K562 (cell line): ENCODE results near the gene SORCS1. TPM values are rescaled to one million over a fixed set of nuclear protein-coding genes. Genes with fewer than 3 reads are reported as not detected.

Experiments used
- ATAC-seq: fragments of 200-7000 bp; cut with Tn5 transposase; 3 replicates; pipeline ENCODE4 v1.9.1; 2020; ENCODE audit warnings: moderate library complexity
- BruUV-seq: library from RNA; stranded (reverse); fragments of 400-500 nt; replicated peaks from 2 replicates; lab custom pipeline; 2021; lab: Mats Ljungman, UMichigan
- CTCF ChIA-PET: fragments of 300-600 bp; formaldehyde crosslinking; extraction: SDS; loops from one replicate; lab custom pipeline; 2021; ENCODE audit warnings: low intra/inter-chr PET ratio; lab: Yijun Ruan, JAX
- POLR2A ChIA-PET: fragments of 300-600, 350-650 bp; sonication (Branson Sonifier 250); formaldehyde crosslinking; extraction: SDS; loops from one replicate; lab custom pipeline; 2021; ENCODE audit warnings: antibody characterized with exemption, inconsistent platforms; lab: Yijun Ruan, JAX
- DNase-seq, 4 experiments: peaks; one replicate each; pipeline versions ENCODE4 v3.0.0 to v3.0.0-alpha.2; 2011 to 2018; ENCODE audit warnings: low spot score in 3 of 4, mixed read lengths in 3 of 4; ENCODE audit errors: extremely low read depth in 1 of 4
- FAIRE-seq: peaks from 2 replicates; lab custom pipeline; 2011; peaks lifted over from hg19 to GRCh38; lab: Jason Lieb, UNC
- H2AFZ ChIP-seq: 2 replicates; pipeline ENCODE4 v1.6.0; 2011; ENCODE audit warnings: low read depth, low read length, control low read depth, inconsistent platforms
- H3K27ac ChIP-seq: fragments of 200-600 bp; 3 replicates; pipeline ENCODE4 v1.8.0; 2011; ENCODE audit warnings: low read depth, mild to moderate bottlenecking, control low read depth, inconsistent platforms, low read length, moderate library complexity, mixed read lengths; ENCODE audit errors: extremely low read depth
- H3K27me3 ChIP-seq, 2 experiments: fragments of 300-600 bp in 1 of 2; 2 replicates in 1 of 2; 3 replicates in 1 of 2; pipeline versions ENCODE4 v1.6.0 to v1.8.0; 2011; ENCODE audit warnings: inconsistent platforms in 2 of 2, low read length in 2 of 2, mild to moderate bottlenecking in 1 of 2, mixed read lengths in 1 of 2, moderate library complexity in 1 of 2; ENCODE audit not compliant: control insufficient read depth in 2 of 2, insufficient read depth in 2 of 2
- H3K36me3 ChIP-seq: fragments of 300-600 bp; 3 replicates; pipeline ENCODE4 v1.8.0; 2011; ENCODE audit warnings: mild to moderate bottlenecking, low read length, inconsistent platforms; ENCODE audit not compliant: control insufficient read depth, insufficient read depth
- H3K4me1 ChIP-seq, 2 experiments: fragments of 200-600 bp in 1 of 2; replicated peaks in 1 of 2; 2 replicates in 1 of 2; 3 replicates in 1 of 2; pipeline versions ENCODE4 v1.5.1 to v1.8.0; 2011; ENCODE audit warnings: inconsistent platforms in 2 of 2, low read length in 2 of 2, mild to moderate bottlenecking in 1 of 2, mixed read lengths in 1 of 2, moderate library complexity in 1 of 2; ENCODE audit not compliant: control insufficient read depth in 2 of 2, insufficient read depth in 2 of 2
- H3K4me2 ChIP-seq: 2 replicates; pipeline ENCODE4 v1.6.1; 2011; ENCODE audit warnings: low read length, control low read depth, inconsistent platforms, mixed read lengths; ENCODE audit not compliant: insufficient read depth
- H3K4me3 ChIP-seq: fragments of 200-600 bp; sonication (generic), shearing (Covaris generic); 2 replicates; pipeline ENCODE4 v1.5.1; 2016; ENCODE audit warnings: control low read depth, inconsistent platforms
- H3K79me2 ChIP-seq: fragments of 200-600 bp; 3 replicates; pipeline ENCODE4 v1.8.0; 2011; ENCODE audit warnings: low read length, inconsistent platforms; ENCODE audit not compliant: control insufficient read depth, insufficient read depth
- H3K9ac ChIP-seq, 2 experiments: 2 replicates each; pipeline versions ENCODE4 v1.6.0 to v1.6.1; 2011; ENCODE audit warnings: low read depth in 2 of 2, low read length in 2 of 2, control low read depth in 1 of 2, inconsistent platforms in 1 of 2, mild to moderate bottlenecking in 1 of 2, mixed read lengths in 1 of 2; ENCODE audit not compliant: insufficient read depth in 1 of 2
- H3K9me1 ChIP-seq: one replicate; pipeline ENCODE4 v1.6.0; 2011; ENCODE audit warnings: inconsistent platforms, mild to moderate bottlenecking, low read length, moderate library complexity; ENCODE audit not compliant: control insufficient read depth, insufficient read depth
- H3K9me3 ChIP-seq: replicated peaks from 2 replicates; pipeline ENCODE4 v1.5.1; 2011; ENCODE audit warnings: low read depth, low read length, inconsistent platforms; ENCODE audit not compliant: control insufficient read depth, insufficient read depth
- H4K20me1 ChIP-seq: replicated peaks from 2 replicates; pipeline ENCODE4 v1.6.1; 2011; ENCODE audit warnings: low read length, inconsistent platforms, mixed read lengths; ENCODE audit not compliant: control insufficient read depth, insufficient read depth
- CREB1 ChIP-seq, 2 experiments: sonication (generic) in 1 of 2; formaldehyde crosslinking in 1 of 2; IDR thresholded peaks; 2 replicates each; pipeline versions ENCODE4 v1.6.1 to v1.8.0; 2012 to 2022; ENCODE audit warnings: inconsistent platforms in 1 of 2, mild to moderate bottlenecking in 1 of 2, missing genetic modification reagents in 1 of 2, moderate library complexity in 1 of 2
- HCFC1 ChIP-seq: IDR thresholded peaks from 2 replicates; pipeline ENCODE4 v1.6.1; 2012; ENCODE audit warnings: low read depth, low read length, improper control_type of control experiment
- HDAC3 ChIP-seq: fragments of 450-650 bp; IDR thresholded peaks from 2 replicates; pipeline ENCODE4 v1.6.1; 2018; ENCODE audit warnings: borderline replicate concordance, mild to moderate bottlenecking, moderate library complexity; ENCODE audit not compliant: partially characterized antibody
- NR3C1 ChIP-seq: sonication (generic); formaldehyde crosslinking; IDR thresholded peaks from 2 replicates; pipeline ENCODE4 v1.8.1; 2022; ENCODE audit warnings: missing genetic modification reagents
- THRB ChIP-seq: fragments of 450-650 bp; formaldehyde crosslinking; conservative IDR thresholded peaks from 2 replicates; pipeline ENCODE4 v1.4.0; 2022; ENCODE audit warnings: mild to moderate bottlenecking, missing genetic modification characterization
- ZSCAN32 ChIP-seq: fragments of 450-650 bp; formaldehyde crosslinking; IDR thresholded peaks from 2 replicates; pipeline ENCODE4 v1.4.0; 2020; ENCODE audit warnings: mild to moderate bottlenecking, moderate library complexity
- WGBS: fragments of 100-300 bp; shearing (Covaris generic); methylation state at CpG from one replicate; pipeline ENCODE4 v1.1.6; 2016; ENCODE audit warnings: low coverage, mixed read lengths; ENCODE audit not compliant: insufficient coverage; ENCODE audit errors: missing lambda C conversion rate; 5-methylcytosine and 5-hydroxymethylcytosine counted together
- in situ Hi-C: fragments of 300-500 bp; cut with MboI; formaldehyde crosslinking; loops from 4 replicates; pipeline ENCODE4 v1.15.0; 2018; ENCODE audit warnings: inconsistent platforms, mixed read lengths
- intact Hi-C: fragments of 100-400 bp; cut with micrococcal nuclease; formaldehyde crosslinking; loops from 2 replicates; pipeline ENCODE4 v1.14.2; 2022
- polyA plus RNA-seq, 8 experiments: library from polyadenylated mRNA; depleted of rRNA in 4 of 8; stranded (reverse) in 5 of 8; unstranded in 3 of 8; fragments of >200 nt; fragmentation: Nextera tagmentation in 2 of 8; fragmentation: Illumina TruSeq in 1 of 8; extraction: Ambion mirVana in 2 of 8; extraction: Trizol in 1 of 8; gene quantifications; 2 replicates each; pipeline versions ENCODE4 v1.2.1 to v1.2.3, GENCODE V29; 2011 to 2014; ENCODE audit warnings: inconsistent platforms in 1 of 8, missing spikeins in 1 of 8
- total RNA-seq, 7 experiments: library from RNA; depleted of rRNA in 6 of 7; stranded (reverse); fragments of >200 nt in 6 of 7; fragmentation: Illumina TruSeq in 2 of 7; extraction: Trizol in 2 of 7; gene quantifications; 2 replicates each; pipeline versions ENCODE4 v1.2.1 to v1.2.3, GENCODE V29; 2011 to 2021; ENCODE audit warnings: low replicate concordance in 1 of 7
- TF ChIP-seq, protein P1 (sequence below): fragments of 250-450 bp; sonication (Bioruptor Pico); IDR thresholded peaks from 2 replicates; pipeline ENCODE4 v1.8.0; 2021; ENCODE audit warnings: borderline replicate concordance, mild to moderate bottlenecking, moderate library complexity; ENCODE audit not compliant: poor library complexity, severe bottlenecking
- TF ChIP-seq, protein P2 (sequence below), 2 experiments: fragments of 450-650 bp in 1 of 2; IDR thresholded peaks; 2 replicates each; pipeline ENCODE4 v1.6.1; 2011 to 2017; ENCODE audit warnings: low read depth in 2 of 2, antibody characterized with exemption in 1 of 2, borderline replicate concordance in 1 of 2, low read length in 1 of 2, mild to moderate bottlenecking in 1 of 2, mixed read lengths in 1 of 2; ENCODE audit not compliant: control insufficient read depth in 1 of 2
- TF ChIP-seq, protein P3 (sequence below): fragments of 250-450 bp; sonication (Bioruptor Pico); IDR thresholded peaks from 2 replicates; pipeline ENCODE4 v1.4.0; 2020; ENCODE audit warnings: mild to moderate bottlenecking, moderate library complexity

Gene SORCS1
- total and polyA plus RNA-seq, 9 of the 15 experiments (the other 6 are each of a cell fraction or from before 2014, with no cell fraction given) = 1.5 to 3.9 (median 2.7) TPM

GRCh38 chr10:107152087-107152486, 12.4 kb downstream of the SORCS1 start (continued):
- TF ChIP-seq HDAC3 (no peak), NR3C1 (CRISPR knock-in tag) (no peak), ZSCAN32 (CRISPR knock-in tag) (no peak)

GRCh38 chr10:107148906-107149305, 15.6 kb downstream of the SORCS1 start:
- no peaks in the 10 kb centered on the region for H4K20me1 ChIP-seq
- WGBS = 0% methylated on average over 6 of the region's 6 CpGs
- no TSS peak for BruUV-seq
- FAIRE-seq (no peak), ATAC-seq (no peak), DNase-seq (no peak)
- intact Hi-C loops (no loop called here), in situ Hi-C loops (no loop called here)
- H3K4me3 ChIP-seq = no peak overlapping the region
- H3K4me2 ChIP-seq = no peak overlapping the region
- H3K9me1 ChIP-seq = no peaks in the 10 kb centered on the region
- no peaks in the 10 kb centered on the region for H3K9me3 ChIP-seq
- H2AFZ ChIP-seq = no peak overlapping the region
- no peaks in the 10 kb centered on the region for H3K27me3 ChIP-seq
- POLR2A ChIA-PET = no interaction called here
- CTCF ChIA-PET = interaction anchor here (0.7 kb wide), 1 partner anchor 200 kb away, joined by 3 read pairs; no protein-coding TSS in a partner anchor
- no peaks in the 10 kb centered on the region for H3K4me1 ChIP-seq
- no peak overlapping the region for H3K27ac ChIP-seq
- no peaks in the 10 kb centered on the region for H3K79me2 ChIP-seq
- H3K9ac ChIP-seq = no peak overlapping the region
- H3K36me3 ChIP-seq = no peaks in the 10 kb centered on the region
- TF ChIP-seq, protein P1, sequence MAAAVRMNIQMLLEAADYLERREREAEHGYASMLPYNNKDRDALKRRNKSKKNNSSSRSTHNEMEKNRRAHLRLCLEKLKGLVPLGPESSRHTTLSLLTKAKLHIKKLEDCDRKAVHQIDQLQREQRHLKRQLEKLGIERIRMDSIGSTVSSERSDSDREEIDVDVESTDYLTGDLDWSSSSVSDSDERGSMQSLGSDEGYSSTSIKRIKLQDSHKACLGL (CRISPR knock-in tag) = no peak
- TF ChIP-seq CREB1 (IDR thresholded peaks at IDR 0.05) = no peak
- no peak for TF ChIP-seq CREB1 (CRISPR knock-in tag; IDR thresholded peaks at IDR 0.05)
- no peak for TF ChIP-seq HCFC1
- TF ChIP-seq THRB (CRISPR knock-in tag) = no peak
- TF ChIP-seq, protein P2, sequence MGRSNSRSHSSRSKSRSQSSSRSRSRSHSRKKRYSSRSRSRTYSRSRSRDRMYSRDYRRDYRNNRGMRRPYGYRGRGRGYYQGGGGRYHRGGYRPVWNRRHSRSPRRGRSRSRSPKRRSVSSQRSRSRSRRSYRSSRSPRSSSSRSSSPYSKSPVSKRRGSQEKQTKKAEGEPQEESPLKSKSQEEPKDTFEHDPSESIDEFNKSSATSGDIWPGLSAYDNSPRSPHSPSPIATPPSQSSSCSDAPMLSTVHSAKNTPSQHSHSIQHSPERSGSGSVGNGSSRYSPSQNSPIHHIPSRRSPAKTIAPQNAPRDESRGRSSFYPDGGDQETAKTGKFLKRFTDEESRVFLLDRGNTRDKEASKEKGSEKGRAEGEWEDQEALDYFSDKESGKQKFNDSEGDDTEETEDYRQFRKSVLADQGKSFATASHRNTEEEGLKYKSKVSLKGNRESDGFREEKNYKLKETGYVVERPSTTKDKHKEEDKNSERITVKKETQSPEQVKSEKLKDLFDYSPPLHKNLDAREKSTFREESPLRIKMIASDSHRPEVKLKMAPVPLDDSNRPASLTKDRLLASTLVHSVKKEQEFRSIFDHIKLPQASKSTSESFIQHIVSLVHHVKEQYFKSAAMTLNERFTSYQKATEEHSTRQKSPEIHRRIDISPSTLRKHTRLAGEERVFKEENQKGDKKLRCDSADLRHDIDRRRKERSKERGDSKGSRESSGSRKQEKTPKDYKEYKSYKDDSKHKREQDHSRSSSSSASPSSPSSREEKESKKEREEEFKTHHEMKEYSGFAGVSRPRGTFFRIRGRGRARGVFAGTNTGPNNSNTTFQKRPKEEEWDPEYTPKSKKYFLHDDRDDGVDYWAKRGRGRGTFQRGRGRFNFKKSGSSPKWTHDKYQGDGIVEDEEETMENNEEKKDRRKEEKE (IDR thresholded peaks at IDR 0.05; ENCODE audit: borderline replicate concordance in 1 of 2, control insufficient read depth in 1 of 2, low read depth in 2 of 2, low read length in 1 of 2) = no peak
- TF ChIP-seq, protein P3, sequence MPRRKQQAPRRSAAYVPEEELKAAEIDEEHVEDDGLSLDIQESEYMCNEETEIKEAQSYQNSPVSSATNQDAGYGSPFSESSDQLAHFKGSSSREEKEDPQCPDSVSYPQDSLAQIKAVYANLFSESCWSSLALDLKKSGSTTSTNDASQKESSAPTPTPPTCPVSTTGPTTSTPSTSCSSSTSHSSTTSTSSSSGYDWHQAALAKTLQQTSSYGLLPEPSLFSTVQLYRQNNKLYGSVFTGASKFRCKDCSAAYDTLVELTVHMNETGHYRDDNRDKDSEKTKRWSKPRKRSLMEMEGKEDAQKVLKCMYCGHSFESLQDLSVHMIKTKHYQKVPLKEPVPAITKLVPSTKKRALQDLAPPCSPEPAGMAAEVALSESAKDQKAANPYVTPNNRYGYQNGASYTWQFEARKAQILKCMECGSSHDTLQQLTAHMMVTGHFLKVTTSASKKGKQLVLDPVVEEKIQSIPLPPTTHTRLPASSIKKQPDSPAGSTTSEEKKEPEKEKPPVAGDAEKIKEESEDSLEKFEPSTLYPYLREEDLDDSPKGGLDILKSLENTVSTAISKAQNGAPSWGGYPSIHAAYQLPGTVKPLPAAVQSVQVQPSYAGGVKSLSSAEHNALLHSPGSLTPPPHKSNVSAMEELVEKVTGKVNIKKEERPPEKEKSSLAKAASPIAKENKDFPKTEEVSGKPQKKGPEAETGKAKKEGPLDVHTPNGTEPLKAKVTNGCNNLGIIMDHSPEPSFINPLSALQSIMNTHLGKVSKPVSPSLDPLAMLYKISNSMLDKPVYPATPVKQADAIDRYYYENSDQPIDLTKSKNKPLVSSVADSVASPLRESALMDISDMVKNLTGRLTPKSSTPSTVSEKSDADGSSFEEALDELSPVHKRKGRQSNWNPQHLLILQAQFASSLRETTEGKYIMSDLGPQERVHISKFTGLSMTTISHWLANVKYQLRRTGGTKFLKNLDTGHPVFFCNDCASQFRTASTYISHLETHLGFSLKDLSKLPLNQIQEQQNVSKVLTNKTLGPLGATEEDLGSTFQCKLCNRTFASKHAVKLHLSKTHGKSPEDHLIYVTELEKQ (CRISPR knock-in tag) = no peak
